HepG2 (cell line): ENCODE results near the gene SNF8. TPM values are rescaled to one million over a fixed set of nuclear protein-coding genes. Genes with fewer than 3 reads are reported as not detected.

ENCODE experiments used
- ATF7 ChIP-seq, 2 experiments: fragments of 450-650 bp in 1 of 2; sonication (generic) in 1 of 2; formaldehyde crosslinking in 1 of 2; IDR thresholded peaks; 2 replicates each; pipeline versions ENCODE4 v1.4.0 to v1.6.1; 2016 to 2020; ENCODE audit warnings: antibody characterized with exemption in 1 of 2, mild to moderate bottlenecking in 1 of 2, missing genetic modification reagents in 1 of 2
- BRCA1 ChIP-seq: sonication (generic); formaldehyde crosslinking; IDR thresholded peaks from 2 replicates; pipeline ENCODE4 v1.4.0; 2020; ENCODE audit warnings: missing genetic modification reagents
- BRD4 ChIP-seq: sonication (generic); formaldehyde crosslinking; IDR thresholded peaks from 2 replicates; pipeline ENCODE4 v1.4.0; 2020; ENCODE audit warnings: missing genetic modification reagents
- CBX5 ChIP-seq: sonication (generic); formaldehyde crosslinking; IDR thresholded peaks from 2 replicates; pipeline ENCODE4 v1.4.0; 2020; ENCODE audit warnings: missing genetic modification reagents, borderline replicate concordance
- CCDC6 ChIP-seq: sonication (generic); formaldehyde crosslinking; IDR thresholded peaks from 2 replicates; pipeline ENCODE4 v1.8.1; 2022; ENCODE audit warnings: mild to moderate bottlenecking, missing genetic modification reagents, moderate library complexity
- EZH2 ChIP-seq: conservative IDR thresholded peaks from 2 replicates; pipeline ENCODE4 v1.6.1; 2012; ENCODE audit warnings: mild to moderate bottlenecking, low read depth, low read length, moderate library complexity
- FOSL1 ChIP-seq: sonication (generic); formaldehyde crosslinking; IDR thresholded peaks from 2 replicates; pipeline ENCODE4 v1.9.0; 2021; ENCODE audit warnings: missing genetic modification reagents, borderline replicate concordance
- HES4 ChIP-seq: sonication (generic); formaldehyde crosslinking; IDR thresholded peaks from 2 replicates; pipeline ENCODE4 v1.9.0; 2021; ENCODE audit warnings: mild to moderate bottlenecking, missing genetic modification reagents, borderline replicate concordance
- NFRKB ChIP-seq: fragments of 450-650 bp; IDR thresholded peaks from 2 replicates; pipeline ENCODE4 v1.6.1; 2017
- PCBP1 ChIP-seq: fragments of 200-400 bp; formaldehyde crosslinking; IDR thresholded peaks from 2 replicates; pipeline ENCODE4 v1.6.1; 2017; ENCODE audit warnings: mild to moderate bottlenecking, low read depth, low read length, borderline replicate concordance
- RCOR2 ChIP-seq: IDR thresholded peaks from 2 replicates; pipeline ENCODE4 v1.6.1; 2016; ENCODE audit warnings: missing biosample characterization, missing genetic modification reagents
- RFX1 ChIP-seq: fragments of 450-650 bp; IDR thresholded peaks from 2 replicates; pipeline ENCODE4 v1.6.1; 2017
- SNAPC2 ChIP-seq: sonication (generic); formaldehyde crosslinking; IDR thresholded peaks from 2 replicates; pipeline ENCODE4 v1.8.1; 2022; ENCODE audit warnings: mild to moderate bottlenecking, missing genetic modification reagents
- TIGD3 ChIP-seq: sonication (generic); formaldehyde crosslinking; IDR thresholded peaks from 2 replicates; pipeline ENCODE4 v1.5.1; 2020; ENCODE audit warnings: mild to moderate bottlenecking, missing genetic modification reagents, borderline replicate concordance
- ZFP37 ChIP-seq: sonication (generic); formaldehyde crosslinking; IDR thresholded peaks from 2 replicates; pipeline ENCODE4 v1.4.0; 2020; ENCODE audit warnings: missing genetic modification reagents, borderline replicate concordance
- ZNF124 ChIP-seq: sonication (generic); formaldehyde crosslinking; IDR thresholded peaks from 2 replicates; pipeline ENCODE4 v1.4.0; 2020; ENCODE audit warnings: missing genetic modification reagents
- ZNF263 ChIP-seq: sonication (generic); formaldehyde crosslinking; IDR thresholded peaks from 2 replicates; pipeline ENCODE4 v1.4.0; 2020; ENCODE audit warnings: missing genetic modification reagents
- ZNF572 ChIP-seq: sonication (generic); formaldehyde crosslinking; IDR thresholded peaks from 2 replicates; pipeline ENCODE4 v1.5.1; 2020; ENCODE audit warnings: mild to moderate bottlenecking, missing genetic modification reagents
- ZNF639 ChIP-seq: conservative IDR thresholded peaks from 2 replicates; pipeline ENCODE4 v1.6.1; 2018; ENCODE audit warnings: missing genetic modification reagents
- polyA plus RNA-seq, 8 experiments: library from polyadenylated mRNA; depleted of rRNA in 3 of 8; stranded (reverse) in 7 of 8; unstranded in 1 of 8; fragments of >200 nt; fragmentation: Illumina TruSeq in 4 of 8; extraction: Trizol in 4 of 8; gene quantifications; 2 replicates each; pipeline versions ENCODE4 v1.2.1 to v1.2.3, GENCODE V29; 2011 to 2016; ENCODE audit warnings: low read depth in 4 of 8, missing spikeins in 1 of 8, mixed read lengths in 1 of 8; ENCODE audit not compliant: insufficient read depth in 1 of 8
- total RNA-seq, 5 experiments: library from RNA; depleted of rRNA; stranded (reverse); fragments of >200 nt; fragmentation: Illumina TruSeq; extraction: Trizol; gene quantifications; 2 replicates each; pipeline ENCODE4 v1.2.3, GENCODE V29; 2016; ENCODE audit warnings: low read depth in 1 of 5
- TF ChIP-seq, protein P1 (sequence below): sonication (generic); formaldehyde crosslinking; IDR thresholded peaks from 2 replicates; pipeline ENCODE4 v1.4.0; 2020; ENCODE audit warnings: mild to moderate bottlenecking, missing genetic modification reagents

Gene SNF8
- total and polyA plus RNA-seq, 2 of the 13 experiments (the other 11 are each of a cell fraction or from before 2014, with no cell fraction given): 114 to 153 TPM

DNA sequence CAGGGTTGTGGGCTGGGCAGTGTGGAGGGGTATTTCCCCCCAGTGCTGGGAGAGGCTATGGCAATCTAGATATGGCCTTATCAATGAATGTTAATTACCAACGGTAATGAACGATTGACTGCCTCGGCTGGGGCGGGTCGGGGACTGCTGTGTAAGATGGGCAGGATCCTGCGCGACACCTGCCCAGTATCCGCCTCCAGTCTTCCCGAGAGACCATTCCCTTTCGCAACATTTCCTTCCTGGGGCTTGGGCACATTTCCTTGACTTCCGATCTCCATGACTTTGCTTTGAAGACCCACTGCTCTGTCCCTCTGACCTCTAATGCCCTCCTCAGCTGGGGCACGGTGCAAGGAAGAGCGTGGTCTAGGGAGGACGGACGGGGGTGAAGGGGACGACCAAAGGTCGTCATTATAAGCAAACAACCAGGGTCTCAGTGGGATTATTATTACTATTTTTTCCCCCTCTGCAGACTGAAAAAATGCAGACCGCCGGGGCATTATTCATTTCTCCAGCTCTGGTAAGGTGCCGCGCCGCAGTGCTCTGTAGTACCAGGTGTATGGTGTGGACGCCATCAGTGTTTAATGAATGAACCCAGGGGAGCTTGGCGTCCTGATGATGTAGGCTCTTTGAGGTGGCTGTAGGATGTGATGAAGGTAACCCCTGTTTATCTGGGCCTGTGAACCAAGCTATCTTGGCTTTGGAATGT lies 51.5 kb downstream of the SNF8 start (continued):
- TF ChIP-seq, protein P1, sequence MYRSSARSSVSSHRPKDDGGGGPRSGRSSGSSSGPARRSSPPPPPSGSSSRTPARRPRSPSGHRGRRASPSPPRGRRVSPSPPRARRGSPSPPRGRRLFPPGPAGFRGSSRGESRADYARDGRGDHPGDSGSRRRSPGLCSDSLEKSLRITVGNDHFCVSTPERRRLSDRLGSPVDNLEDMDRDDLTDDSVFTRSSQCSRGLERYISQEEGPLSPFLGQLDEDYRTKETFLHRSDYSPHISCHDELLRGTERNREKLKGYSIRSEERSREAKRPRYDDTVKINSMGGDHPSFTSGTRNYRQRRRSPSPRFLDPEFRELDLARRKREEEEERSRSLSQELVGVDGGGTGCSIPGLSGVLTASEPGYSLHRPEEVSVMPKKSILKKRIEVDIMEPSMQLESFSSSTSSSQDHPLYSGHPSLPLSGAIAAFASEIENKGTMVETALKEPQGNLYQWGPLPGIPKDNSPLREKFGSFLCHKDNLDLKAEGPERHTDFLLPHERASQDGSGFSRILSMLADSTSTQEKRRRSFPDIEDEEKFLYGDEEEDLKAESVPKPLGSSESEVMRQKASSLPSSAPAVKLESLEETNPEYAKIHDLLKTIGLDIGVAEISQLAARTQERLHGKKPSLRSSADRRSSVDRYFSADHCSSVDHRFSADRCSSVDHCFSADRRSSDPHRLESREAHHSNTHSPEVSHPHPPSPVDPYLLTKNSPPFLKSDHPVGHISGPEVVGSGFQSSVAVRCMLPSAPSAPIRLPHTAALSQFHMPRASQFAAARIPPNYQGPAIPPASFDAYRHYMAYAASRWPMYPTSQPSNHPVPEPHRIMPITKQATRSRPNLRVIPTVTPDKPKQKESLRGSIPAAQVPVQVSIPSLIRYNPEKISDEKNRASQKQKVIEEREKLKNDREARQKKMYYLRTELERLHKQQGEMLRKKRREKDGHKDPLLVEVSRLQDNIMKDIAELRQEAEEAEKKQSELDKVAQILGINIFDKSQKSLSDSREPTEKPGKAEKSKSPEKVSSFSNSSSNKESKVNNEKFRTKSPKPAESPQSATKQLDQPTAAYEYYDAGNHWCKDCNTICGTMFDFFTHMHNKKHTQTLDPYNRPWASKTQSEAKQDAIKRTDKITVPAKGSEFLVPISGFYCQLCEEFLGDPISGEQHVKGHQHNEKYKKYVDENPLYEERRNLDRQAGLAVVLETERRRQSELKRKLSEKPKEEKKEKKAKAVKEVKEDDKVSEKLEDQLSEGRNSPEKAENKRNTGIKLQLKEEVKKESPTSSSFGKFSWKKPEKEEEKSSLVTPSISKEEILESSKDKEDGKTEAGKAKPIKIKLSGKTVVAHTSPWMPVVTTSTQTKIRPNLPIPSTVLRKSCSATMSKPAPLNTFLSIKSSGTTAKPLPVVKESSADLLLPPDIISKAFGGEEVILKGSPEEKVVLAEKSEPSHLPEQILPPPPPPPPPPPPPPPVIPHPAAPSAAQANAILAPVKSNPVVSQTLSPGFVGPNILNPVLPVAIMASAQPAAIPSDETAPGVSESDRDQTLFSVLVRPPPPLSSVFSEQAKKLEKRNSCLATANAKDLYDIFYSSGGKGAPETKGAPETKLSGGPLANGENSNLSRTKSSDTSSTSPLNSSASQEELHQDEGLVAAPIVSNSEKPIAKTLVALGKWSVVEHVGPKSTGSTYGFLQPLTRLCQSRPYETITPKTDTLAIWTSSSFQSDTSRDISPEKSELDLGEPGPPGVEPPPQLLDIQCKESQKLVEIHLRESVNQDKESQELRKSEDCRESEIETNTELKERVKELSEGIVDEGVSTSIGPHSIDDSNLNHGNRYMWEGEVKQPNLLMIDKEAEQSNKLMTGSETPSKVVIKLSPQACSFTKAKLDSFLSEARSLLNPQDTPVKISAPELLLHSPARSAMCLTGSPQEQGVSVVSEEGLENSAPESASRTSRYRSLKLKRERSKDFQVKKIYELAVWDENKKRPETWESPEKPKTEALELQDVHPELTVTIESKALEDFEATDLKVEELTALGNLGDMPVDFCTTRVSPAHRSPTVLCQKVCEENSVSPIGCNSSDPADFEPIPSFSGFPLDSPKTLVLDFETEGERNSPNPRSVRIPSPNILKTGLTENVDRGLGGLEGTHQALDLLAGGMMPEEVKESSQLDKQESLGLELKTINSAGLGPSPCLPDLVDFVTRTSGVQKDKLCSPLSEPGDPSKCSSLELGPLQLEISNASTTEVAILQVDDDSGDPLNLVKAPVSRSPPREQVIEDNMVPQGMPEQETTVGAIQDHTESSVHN: no peak
- TF ChIP-seq RFX1 (no peak), ZFP37 (CRISPR knock-in tag) (no peak; the same call in 1 of the 2 replicates), ATF7 (IDR thresholded peaks at IDR 0.05) (no peak), ATF7 (CRISPR knock-in tag; IDR thresholded peaks at IDR 0.05) (no peak), RCOR2 (CRISPR knock-in tag) (no peak), PCBP1 (no peak), FOSL1 (no peak), ZNF639 (no peak), ZNF124 (no peak), ZNF572 (CRISPR knock-in tag) (no peak), HES4 (peak; percentile 81), ZNF263 (CRISPR knock-in tag) (peak; percentile 95), NFRKB (no peak), BRD4 (CRISPR knock-in tag) (no peak), CBX5 (CRISPR knock-in tag) (no peak), SNAPC2 (CRISPR knock-in tag) (no peak), TIGD3 (0 out of 2 replicates have a peak, but pooled peaks have one; percentile 48), EZH2 (no peak), BRCA1 (CRISPR knock-in tag) (no peak), CCDC6 (CRISPR knock-in tag) (no peak)
